Measurements from ENCODE around the gene MINDY3.

Gene MINDY3

GRCh38 chr10:15808204-15808797, 52.0 kb downstream of the MINDY3 start:
- no peak for DNase-seq (ENCODE audit: low read depth in 1 of 2, low spot score in 1 of 2)

GRCh38 chr10:15805395-15806058, 54.8 kb downstream of the MINDY3 start:
- no peak for DNase-seq (ENCODE audit: low read depth in 1 of 2, low spot score in 1 of 2)

- DNase-seq (ENCODE audit: low read depth in 1 of 2, low spot score in 1 of 2), result no peak
Measured at GRCh38 chr10:15804109-15804508, 56.2 kb downstream of the MINDY3 start.

- DNase-seq (ENCODE audit: low read depth in 1 of 2, low spot score in 1 of 2), result peak in 1 of 2 donors; percentile 22
Measured at GRCh38 chr10:15802375-15802949, 57.8 kb downstream of the MINDY3 start.

- DNase-seq (ENCODE audit: low read depth in 1 of 2, low spot score in 1 of 2), result no peak
Measured at GRCh38 chr10:15801641-15802040, 58.7 kb downstream of the MINDY3 start.

- no peak for DNase-seq (ENCODE audit: low read depth in 1 of 2, low spot score in 1 of 2)
Measured at GRCh38 chr10:15801147-15801546, 59.2 kb downstream of the MINDY3 start.

- DNase-seq (ENCODE audit: low read depth in 1 of 2, low spot score in 1 of 2), result no peak
Measured at GRCh38 chr10:15797346-15797745, 63.0 kb downstream of the MINDY3 start.

GRCh38 chr10:15796762-15797161, 63.5 kb downstream of the MINDY3 start:
- no peak for DNase-seq (ENCODE audit: low read depth in 1 of 2, low spot score in 1 of 2)

- no peak for DNase-seq (ENCODE audit: low read depth in 1 of 2, low spot score in 1 of 2)
Measured at GRCh38 chr10:15796098-15796759, 64.1 kb downstream of the MINDY3 start.

GRCh38 chr10:15795036-15795792, 65.1 kb downstream of the MINDY3 start:
- no peak for DNase-seq (ENCODE audit: low read depth in 1 of 2, low spot score in 1 of 2)

GRCh38 chr10:15794569-15794968, 65.7 kb downstream of the MINDY3 start:
- DNase-seq (ENCODE audit: low read depth in 1 of 2, low spot score in 1 of 2), result no peak

GRCh38 chr10:15793664-15794063, 66.6 kb downstream of the MINDY3 start:
- DNase-seq (ENCODE audit: low read depth in 1 of 2, low spot score in 1 of 2), result no peak

GRCh38 chr10:15792777-15793176, 67.5 kb downstream of the MINDY3 start:
- no peak for DNase-seq (ENCODE audit: low read depth in 1 of 2, low spot score in 1 of 2)

GRCh38 chr10:15791816-15792524, 68.3 kb downstream of the MINDY3 start:
- no peak for DNase-seq (ENCODE audit: low read depth in 1 of 2, low spot score in 1 of 2)

- no peak for DNase-seq (ENCODE audit: low read depth in 1 of 2, low spot score in 1 of 2)
Measured at GRCh38 chr10:15789793-15790525, 70.3 kb downstream of the MINDY3 start.

- DNase-seq (ENCODE audit: low read depth in 1 of 2, low spot score in 1 of 2), result no peak
Measured at GRCh38 chr10:15787426-15787825, 72.9 kb downstream of the MINDY3 start.

- no peak for DNase-seq (ENCODE audit: low read depth in 1 of 2, low spot score in 1 of 2)
Measured at GRCh38 chr10:15784662-15785300, 75.5 kb downstream of the MINDY3 start.

GRCh38 chr10:15783941-15784636, 76.2 kb downstream of the MINDY3 start:
- DNase-seq (ENCODE audit: low read depth in 1 of 2, low spot score in 1 of 2), result no peak

- DNase-seq (ENCODE audit: low read depth in 1 of 2, low spot score in 1 of 2), result no peak
Measured at GRCh38 chr10:15782851-15783250, 77.5 kb downstream of the MINDY3 start.

Data from activated CD4-positive, alpha-beta T cell treated with anti-CD3 and anti-CD28 coated beads, Interleukin-2, amount 50 U/mL, for 24 hours (primary cell).